ENCODE results near the gene FCHO2. TPM values are rescaled to one million over a fixed set of nuclear protein-coding genes. Genes with fewer than 3 reads are reported as not detected.
"Not testable (repeated sequence)": the region's sequence is repeated elsewhere in the genome, so short reads cannot be mapped to it uniquely, and the experiment has no call there.

Gene FCHO2
- total RNA-seq, 2 donors from 2014 or later, result 16.8 to 18.5 TPM

- Mint-ChIP-seq H3K27ac (no peak overlapping the region), H3K4me3 (no peak overlapping the region), H3K27me3 (ENCODE audit: insufficient read depth) (no peaks in the 10 kb centered on the region), H3K9me3 (no peaks in the 10 kb centered on the region), H3K36me3 (ENCODE audit: low read depth) (peaks cover 19% of the 10 kb centered on the region), H3K4me1 (no peaks in the 10 kb centered on the region)
- Histone ChIP-seq H3K4me1 (ENCODE audit: control insufficient read depth, insufficient read depth, low read length) (no peaks in the 10 kb centered on the region), H3K27ac (ENCODE audit: low read depth, low read length) (no peak overlapping the region), H3K4me3 (ENCODE audit: low read length) (no peak overlapping the region), H3K9ac (ENCODE audit: extremely low read depth, low read length, poor library complexity, severe bottlenecking) (no peak overlapping the region), H3K9me3 (ENCODE audit: control insufficient read depth, low read length) (no peaks in the 10 kb centered on the region), H3K27me3 (ENCODE audit: control insufficient read depth, insufficient read depth, low read length, poor library complexity, severe bottlenecking) (no peaks in the 10 kb centered on the region), H3K36me3 (ENCODE audit: control insufficient read depth, insufficient read depth, low read length) (peaks cover 5% of the 10 kb centered on the region)
- TF ChIP-seq CTCF (conservative IDR thresholded peaks at IDR 0.05), result no peak
- 93 to 100% methylated on average over 2 of the region's 2 CpGs for WGBS, 2 experiments (ENCODE audit: insufficient coverage in 1 of 2, insufficient read length in 1 of 2)
- no peak for DNase-seq
Measured at GRCh38 chr5:73019766-73020165, 63.9 kb downstream of the FCHO2 start.

- Mint-ChIP-seq H3K27me3 (ENCODE audit: insufficient read depth) (no peaks in the 10 kb centered on the region), H3K4me1 (no peaks in the 10 kb centered on the region), H3K27ac (no peak overlapping the region), H3K36me3 (ENCODE audit: low read depth) (peaks cover 28% of the 10 kb centered on the region), H3K4me3 (no peak overlapping the region), H3K9me3 (no peaks in the 10 kb centered on the region)
- Histone ChIP-seq H3K4me1 (ENCODE audit: control insufficient read depth, insufficient read depth, low read length) (no peaks in the 10 kb centered on the region), H3K9me3 (ENCODE audit: control insufficient read depth, low read length) (no peaks in the 10 kb centered on the region), H3K4me3 (ENCODE audit: low read length) (no peak overlapping the region), H3K36me3 (ENCODE audit: control insufficient read depth, insufficient read depth, low read length) (peaks cover 5% of the 10 kb centered on the region), H3K27ac (ENCODE audit: low read depth, low read length) (no peak overlapping the region), H3K9ac (ENCODE audit: extremely low read depth, low read length, poor library complexity, severe bottlenecking) (no peak overlapping the region), H3K27me3 (ENCODE audit: control insufficient read depth, insufficient read depth, low read length, poor library complexity, severe bottlenecking) (no peaks in the 10 kb centered on the region)
- 96% methylated on average over 4 of the region's 4 CpGs for WGBS, 2 experiments (ENCODE audit: insufficient coverage in 1 of 2, insufficient read length in 1 of 2)
- TF ChIP-seq CTCF (conservative IDR thresholded peaks at IDR 0.05), result no peak
- DNase-seq, result no peak
Measured at GRCh38 chr5:73022471-73023169, 66.8 kb downstream of the FCHO2 start.

GRCh38 chr5:73024946-73025544, 69.2 kb downstream of the FCHO2 start:
- peaks cover 31% of the 10 kb centered on the region for H3K36me3 Mint-ChIP-seq (ENCODE audit: low read depth)
- H3K27me3 ChIP-seq (ENCODE audit: control insufficient read depth, insufficient read depth, low read length, poor library complexity, severe bottlenecking); H3K9me3 Mint-ChIP-seq; H3K27ac ChIP-seq (ENCODE audit: low read depth, low read length); H3K4me1 ChIP-seq (ENCODE audit: control insufficient read depth, insufficient read depth, low read length); H3K27me3 Mint-ChIP-seq (ENCODE audit: insufficient read depth); H3K4me3 Mint-ChIP-seq; H3K4me1 Mint-ChIP-seq; H3K27ac Mint-ChIP-seq; H3K4me3 ChIP-seq (ENCODE audit: low read length); H3K36me3 ChIP-seq (ENCODE audit: control insufficient read depth, insufficient read depth, low read length); DNase-seq; H3K9ac ChIP-seq (ENCODE audit: extremely low read depth, low read length, poor library complexity, severe bottlenecking); H3K9me3 ChIP-seq (ENCODE audit: control insufficient read depth, low read length): not testable (repeated sequence)
- WGBS, 2 experiments (ENCODE audit: insufficient coverage in 1 of 2, insufficient read length in 1 of 2), result 95 to 96% methylated on average over 4 to 9 of the region's 9 CpGs
